ENCODE results near the gene BFSP2.

DNA sequence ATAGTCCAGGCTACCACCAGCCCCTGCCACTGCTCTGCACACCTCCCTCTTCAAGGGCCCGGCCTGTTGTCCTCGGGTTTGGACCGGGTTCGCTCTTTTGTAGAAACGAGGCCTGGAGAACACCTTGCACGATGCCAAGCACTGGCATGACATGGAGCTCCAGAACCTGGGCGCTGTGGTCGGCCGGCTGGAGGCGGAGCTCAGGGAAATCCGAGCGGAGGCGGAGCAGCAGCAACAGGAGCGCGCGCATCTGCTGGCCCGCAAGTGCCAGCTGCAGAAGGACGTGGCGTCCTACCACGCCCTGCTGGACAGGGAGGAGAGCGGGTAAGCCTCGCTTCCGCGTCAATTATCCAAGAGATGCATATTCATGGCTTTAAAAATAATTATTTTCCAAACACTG is 72.4 kb downstream of the BFSP2 start:
- TF ChIP-seq, protein P1, sequence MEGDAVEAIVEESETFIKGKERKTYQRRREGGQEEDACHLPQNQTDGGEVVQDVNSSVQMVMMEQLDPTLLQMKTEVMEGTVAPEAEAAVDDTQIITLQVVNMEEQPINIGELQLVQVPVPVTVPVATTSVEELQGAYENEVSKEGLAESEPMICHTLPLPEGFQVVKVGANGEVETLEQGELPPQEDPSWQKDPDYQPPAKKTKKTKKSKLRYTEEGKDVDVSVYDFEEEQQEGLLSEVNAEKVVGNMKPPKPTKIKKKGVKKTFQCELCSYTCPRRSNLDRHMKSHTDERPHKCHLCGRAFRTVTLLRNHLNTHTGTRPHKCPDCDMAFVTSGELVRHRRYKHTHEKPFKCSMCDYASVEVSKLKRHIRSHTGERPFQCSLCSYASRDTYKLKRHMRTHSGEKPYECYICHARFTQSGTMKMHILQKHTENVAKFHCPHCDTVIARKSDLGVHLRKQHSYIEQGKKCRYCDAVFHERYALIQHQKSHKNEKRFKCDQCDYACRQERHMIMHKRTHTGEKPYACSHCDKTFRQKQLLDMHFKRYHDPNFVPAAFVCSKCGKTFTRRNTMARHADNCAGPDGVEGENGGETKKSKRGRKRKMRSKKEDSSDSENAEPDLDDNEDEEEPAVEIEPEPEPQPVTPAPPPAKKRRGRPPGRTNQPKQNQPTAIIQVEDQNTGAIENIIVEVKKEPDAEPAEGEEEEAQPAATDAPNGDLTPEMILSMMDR (IDR thresholded peaks at IDR 0.05; ENCODE audit: poor library complexity), result no peak
- no peak for TF ChIP-seq EZH2 (IDR thresholded peaks at IDR 0.05; ENCODE audit: borderline replicate concordance)
